ENCODE results near the gene SLC38A6.
A peak's percentile ranks its signal among the peaks of the same experiment; 100 is the strongest.

Gene SLC38A6

GRCh38 chr14:60980811-60981632, at the start of gene SLC38A6, which contains the start of gene TRMT5:
SLC38A6 (plus strand) TSS chr14:60981245; CDS start chr14:60981278, 33 bp downstream.
TRMT5 (minus strand) TSS chr14:60981079; CDS start chr14:60980973, 106 bp downstream.
- TF ChIP-seq, protein P1, sequence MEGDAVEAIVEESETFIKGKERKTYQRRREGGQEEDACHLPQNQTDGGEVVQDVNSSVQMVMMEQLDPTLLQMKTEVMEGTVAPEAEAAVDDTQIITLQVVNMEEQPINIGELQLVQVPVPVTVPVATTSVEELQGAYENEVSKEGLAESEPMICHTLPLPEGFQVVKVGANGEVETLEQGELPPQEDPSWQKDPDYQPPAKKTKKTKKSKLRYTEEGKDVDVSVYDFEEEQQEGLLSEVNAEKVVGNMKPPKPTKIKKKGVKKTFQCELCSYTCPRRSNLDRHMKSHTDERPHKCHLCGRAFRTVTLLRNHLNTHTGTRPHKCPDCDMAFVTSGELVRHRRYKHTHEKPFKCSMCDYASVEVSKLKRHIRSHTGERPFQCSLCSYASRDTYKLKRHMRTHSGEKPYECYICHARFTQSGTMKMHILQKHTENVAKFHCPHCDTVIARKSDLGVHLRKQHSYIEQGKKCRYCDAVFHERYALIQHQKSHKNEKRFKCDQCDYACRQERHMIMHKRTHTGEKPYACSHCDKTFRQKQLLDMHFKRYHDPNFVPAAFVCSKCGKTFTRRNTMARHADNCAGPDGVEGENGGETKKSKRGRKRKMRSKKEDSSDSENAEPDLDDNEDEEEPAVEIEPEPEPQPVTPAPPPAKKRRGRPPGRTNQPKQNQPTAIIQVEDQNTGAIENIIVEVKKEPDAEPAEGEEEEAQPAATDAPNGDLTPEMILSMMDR (IDR thresholded peaks at IDR 0.05), result no peak
- Mint-ChIP-seq H3K27ac (no peak within 1 kb of the TSS), H3K27me3 (ENCODE audit: low read depth, poor library complexity) (no peaks in the 10 kb centered on the region), H3K36me3 (ENCODE audit: low read depth) (peaks cover 30% of the 10 kb centered on the region), H3K4me1 (peaks cover 15% of the 10 kb centered on the region), H3K9me3 (no peaks in the 10 kb centered on the region), H3K4me3 (no peak within 1 kb of the TSS)
- DNase-seq, result peak; percentile 88

- no peak for DNase-seq
- TF ChIP-seq, protein P1 (IDR thresholded peaks at IDR 0.05), result no peak
- peaks cover 39% of the 10 kb centered on the region for H3K36me3 Mint-ChIP-seq (ENCODE audit: low read depth)
- H3K27ac Mint-ChIP-seq, result peak overlapping the region; percentile 87
- H3K9me3 Mint-ChIP-seq, result peaks cover 34% of the 10 kb centered on the region
- H3K4me3 Mint-ChIP-seq, result no peak overlapping the region
- no peaks in the 10 kb centered on the region for H3K27me3 Mint-ChIP-seq (ENCODE audit: low read depth, poor library complexity)
- peaks cover 46% of the 10 kb centered on the region for H3K4me1 Mint-ChIP-seq
Measured at GRCh38 chr14:60933920-60934655, 47.0 kb upstream of the SLC38A6 start.

GRCh38 chr14:60935319-60935718, 45.7 kb upstream of the SLC38A6 start:
- Mint-ChIP-seq H3K9me3 (peaks cover 46% of the 10 kb centered on the region), H3K27ac (no peak overlapping the region), H3K27me3 (ENCODE audit: low read depth, poor library complexity) (no peaks in the 10 kb centered on the region), H3K4me3 (no peak overlapping the region), H3K4me1 (peaks cover 34% of the 10 kb centered on the region), H3K36me3 (ENCODE audit: low read depth) (peaks cover 51% of the 10 kb centered on the region)
- TF ChIP-seq, protein P1 (IDR thresholded peaks at IDR 0.05), result no peak
- DNase-seq, result no peak

- Mint-ChIP-seq H3K9me3 (peaks cover 20% of the 10 kb centered on the region), H3K27me3 (ENCODE audit: low read depth, poor library complexity) (no peaks in the 10 kb centered on the region), H3K36me3 (ENCODE audit: low read depth) (peaks cover 40% of the 10 kb centered on the region), H3K4me1 (peaks cover 14% of the 10 kb centered on the region), H3K27ac (no peak overlapping the region), H3K4me3 (no peak overlapping the region)
- TF ChIP-seq, protein P1 (IDR thresholded peaks at IDR 0.05), result no peak
- no peak for DNase-seq
Measured at GRCh38 chr14:60943637-60944032, 37.4 kb upstream of the SLC38A6 start.

- no peaks in the 10 kb centered on the region for H3K27me3 Mint-ChIP-seq (ENCODE audit: low read depth, poor library complexity)
Measured at GRCh38 chr14:60944204-60944603, 36.8 kb upstream of the SLC38A6 start.

More at GRCh38 chr14:60944204-60944603, 36.8 kb upstream of the SLC38A6 start:
- H3K27ac Mint-ChIP-seq, result no peak overlapping the region
- TF ChIP-seq, protein P1 (IDR thresholded peaks at IDR 0.05), result no peak
- no peak overlapping the region for H3K4me3 Mint-ChIP-seq
- peaks cover 14% of the 10 kb centered on the region for H3K9me3 Mint-ChIP-seq
- peaks cover 14% of the 10 kb centered on the region for H3K4me1 Mint-ChIP-seq
- peaks cover 34% of the 10 kb centered on the region for H3K36me3 Mint-ChIP-seq (ENCODE audit: low read depth)
- no peak for DNase-seq
